Type B pancreatic cell (in vitro differentiated cells): ENCODE results near the gene HAO1. TPM values are rescaled to one million over a fixed set of nuclear protein-coding genes. Genes with fewer than 3 reads are reported as not detected.

Source experiments
- DNase-seq: peaks from one replicate; pipeline ENCODE4 v3.0.0; 2021; ENCODE audit warnings: mixed read lengths; ENCODE audit not compliant: unreplicated experiment; ENCODE audit errors: extremely low spot score
- H3K27ac Mint-ChIP-seq: 2 replicates; pipeline ENCODE4 v1.8.0; 2021; ENCODE audit warnings: mild to moderate bottlenecking, mixed read lengths
- H3K27me3 Mint-ChIP-seq: 2 replicates; pipeline ENCODE4 v1.8.0; 2021; ENCODE audit warnings: mixed read lengths
- H3K36me3 Mint-ChIP-seq: 2 replicates; pipeline ENCODE4 v1.8.0; 2021; ENCODE audit warnings: mixed read lengths
- H3K4me1 Mint-ChIP-seq: one replicate; pipeline ENCODE4 v1.8.0; 2021; ENCODE audit warnings: mixed read lengths; ENCODE audit not compliant: unreplicated experiment
- H3K4me3 Mint-ChIP-seq: 2 replicates; pipeline ENCODE4 v1.8.0; 2021; ENCODE audit warnings: mild to moderate bottlenecking, mixed read lengths
- H3K9me3 Mint-ChIP-seq: 2 replicates; pipeline ENCODE4 v1.8.0; 2021; ENCODE audit warnings: mixed read lengths
- CTCF ChIP-seq: fragments of 200-600 bp; sonication (generic); conservative IDR thresholded peaks from 2 replicates; pipeline ENCODE4 v1.5.0; 2021; ENCODE audit warnings: antibody characterized with exemption, mild to moderate bottlenecking
- long read RNA-seq: library from polyadenylated mRNA; unstranded; transcript quantifications from one replicate; pipeline ENCODE4 v2.0.0, GENCODE V29; 2020
- total RNA-seq: library from RNA; stranded (reverse); gene quantifications from 2 replicates; pipeline ENCODE4 v1.2.1, GENCODE V29; 2021; ENCODE audit warnings: low replicate concordance

The HAO1 gene
- not detected in 2 replicates for total RNA-seq
- long read RNA-seq = 0 reads

- no peak within 1 kb of the TSS for H3K4me3 Mint-ChIP-seq
- no peak within 1 kb of the TSS for H3K27ac Mint-ChIP-seq
- no peak for TF ChIP-seq CTCF
- no peaks in the 10 kb centered on the region for H3K36me3 Mint-ChIP-seq
- H3K4me1 Mint-ChIP-seq = peaks cover 12% of the 10 kb centered on the region
- peaks cover 3% of the 10 kb centered on the region for H3K27me3 Mint-ChIP-seq
- no peak for DNase-seq
- H3K9me3 Mint-ChIP-seq = peaks cover 5% of the 10 kb centered on the region
These were observed at the start of gene HAO1 for GRCh38 chr20:7940341-7940740. HAO1 (minus strand) TSS chr20:7940458; CDS start chr20:7940422, 36 bp downstream.

- Mint-ChIP-seq H3K36me3 (peaks cover 18% of the 10 kb centered on the region), H3K4me3 (no peak overlapping the region), H3K27ac (no peak overlapping the region), H3K4me1 (no peaks in the 10 kb centered on the region), H3K27me3 (no peaks in the 10 kb centered on the region), H3K9me3 (peaks cover 4% of the 10 kb centered on the region)
- DNase-seq = no peak
- peak; percentile 24 for TF ChIP-seq CTCF
These were observed 49.1 kb upstream of the HAO1 start for GRCh38 chr20:7989379-7989778.

- H3K27me3 Mint-ChIP-seq = no peaks in the 10 kb centered on the region
- no peak overlapping the region for H3K4me3 Mint-ChIP-seq
- H3K4me1 Mint-ChIP-seq = no peaks in the 10 kb centered on the region
- no peaks in the 10 kb centered on the region for H3K9me3 Mint-ChIP-seq
- no peak for DNase-seq
- peaks cover 16% of the 10 kb centered on the region for H3K36me3 Mint-ChIP-seq
- H3K27ac Mint-ChIP-seq = no peak overlapping the region
- TF ChIP-seq CTCF = no peak
These were observed 45.7 kb upstream of the HAO1 start for GRCh38 chr20:7985916-7986315.

GRCh38 chr20:7984192-7984591 lies 43.9 kb upstream of the HAO1 start:
- peaks cover 16% of the 10 kb centered on the region for H3K36me3 Mint-ChIP-seq
- no peak overlapping the region for H3K4me3 Mint-ChIP-seq
- H3K4me1 Mint-ChIP-seq = peaks cover 5% of the 10 kb centered on the region
- no peak overlapping the region for H3K27ac Mint-ChIP-seq
- H3K27me3 Mint-ChIP-seq = no peaks in the 10 kb centered on the region
- no peak for DNase-seq
- H3K9me3 Mint-ChIP-seq = no peaks in the 10 kb centered on the region
- no peak for TF ChIP-seq CTCF

GRCh38 chr20:7981374-7981773 lies 41.1 kb upstream of the HAO1 start:
- Mint-ChIP-seq H3K4me3 (no peak overlapping the region), H3K9me3 (no peaks in the 10 kb centered on the region), H3K4me1 (peaks cover 5% of the 10 kb centered on the region), H3K36me3 (peaks cover 17% of the 10 kb centered on the region), H3K27me3 (no peaks in the 10 kb centered on the region), H3K27ac (no peak overlapping the region)
- DNase-seq = no peak
- TF ChIP-seq CTCF = no peak
